SU-DHL-6 (cell line): ENCODE measurements around the gene AREL1.

ENCODE experiments used
- EZH2phosphoT487 ChIP-seq: fragments of 200-600 bp; sonication (generic), shearing (Covaris generic); conservative IDR thresholded peaks from 2 replicates; pipeline ENCODE4 v1.6.1; 2018; ENCODE audit warnings: mild to moderate bottlenecking, antibody characterized with exemption, low read length, moderate library complexity, mixed read lengths
- TF ChIP-seq, protein P1 (sequence below): fragments of 200-600 bp; sonication (generic); IDR thresholded peaks from one replicate; pipeline ENCODE4 v1.5.1; 2017; ENCODE audit warnings: antibody characterized with exemption, mild to moderate bottlenecking, low read length, moderate library complexity; ENCODE audit not compliant: insufficient read depth, poor library complexity, severe bottlenecking

DNA sequence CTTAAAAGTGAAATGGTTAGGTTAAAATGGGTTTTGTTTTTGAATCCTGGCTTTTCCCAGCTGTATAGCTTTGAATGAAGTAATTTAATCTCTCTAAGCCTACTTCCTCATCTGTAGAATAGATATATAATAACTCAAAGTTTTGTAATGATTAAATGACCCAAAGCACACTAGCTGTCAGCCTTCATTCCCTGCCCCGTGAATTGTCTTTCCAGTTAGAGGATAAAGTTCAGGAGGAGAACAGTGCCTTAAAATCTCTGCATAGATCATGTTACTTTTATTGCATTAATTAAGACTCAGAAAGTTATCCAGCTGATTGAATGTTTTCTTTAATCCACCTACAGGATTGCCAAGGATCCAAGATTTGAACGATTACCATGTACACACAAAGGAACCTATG lies 19.5 kb upstream of the AREL1 start:
- TF ChIP-seq, protein P1, sequence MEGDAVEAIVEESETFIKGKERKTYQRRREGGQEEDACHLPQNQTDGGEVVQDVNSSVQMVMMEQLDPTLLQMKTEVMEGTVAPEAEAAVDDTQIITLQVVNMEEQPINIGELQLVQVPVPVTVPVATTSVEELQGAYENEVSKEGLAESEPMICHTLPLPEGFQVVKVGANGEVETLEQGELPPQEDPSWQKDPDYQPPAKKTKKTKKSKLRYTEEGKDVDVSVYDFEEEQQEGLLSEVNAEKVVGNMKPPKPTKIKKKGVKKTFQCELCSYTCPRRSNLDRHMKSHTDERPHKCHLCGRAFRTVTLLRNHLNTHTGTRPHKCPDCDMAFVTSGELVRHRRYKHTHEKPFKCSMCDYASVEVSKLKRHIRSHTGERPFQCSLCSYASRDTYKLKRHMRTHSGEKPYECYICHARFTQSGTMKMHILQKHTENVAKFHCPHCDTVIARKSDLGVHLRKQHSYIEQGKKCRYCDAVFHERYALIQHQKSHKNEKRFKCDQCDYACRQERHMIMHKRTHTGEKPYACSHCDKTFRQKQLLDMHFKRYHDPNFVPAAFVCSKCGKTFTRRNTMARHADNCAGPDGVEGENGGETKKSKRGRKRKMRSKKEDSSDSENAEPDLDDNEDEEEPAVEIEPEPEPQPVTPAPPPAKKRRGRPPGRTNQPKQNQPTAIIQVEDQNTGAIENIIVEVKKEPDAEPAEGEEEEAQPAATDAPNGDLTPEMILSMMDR = no peak
- TF ChIP-seq EZH2phosphoT487 = no peak
